ENCODE results near the gene ASIC3.

The ASIC3 gene

DNA sequence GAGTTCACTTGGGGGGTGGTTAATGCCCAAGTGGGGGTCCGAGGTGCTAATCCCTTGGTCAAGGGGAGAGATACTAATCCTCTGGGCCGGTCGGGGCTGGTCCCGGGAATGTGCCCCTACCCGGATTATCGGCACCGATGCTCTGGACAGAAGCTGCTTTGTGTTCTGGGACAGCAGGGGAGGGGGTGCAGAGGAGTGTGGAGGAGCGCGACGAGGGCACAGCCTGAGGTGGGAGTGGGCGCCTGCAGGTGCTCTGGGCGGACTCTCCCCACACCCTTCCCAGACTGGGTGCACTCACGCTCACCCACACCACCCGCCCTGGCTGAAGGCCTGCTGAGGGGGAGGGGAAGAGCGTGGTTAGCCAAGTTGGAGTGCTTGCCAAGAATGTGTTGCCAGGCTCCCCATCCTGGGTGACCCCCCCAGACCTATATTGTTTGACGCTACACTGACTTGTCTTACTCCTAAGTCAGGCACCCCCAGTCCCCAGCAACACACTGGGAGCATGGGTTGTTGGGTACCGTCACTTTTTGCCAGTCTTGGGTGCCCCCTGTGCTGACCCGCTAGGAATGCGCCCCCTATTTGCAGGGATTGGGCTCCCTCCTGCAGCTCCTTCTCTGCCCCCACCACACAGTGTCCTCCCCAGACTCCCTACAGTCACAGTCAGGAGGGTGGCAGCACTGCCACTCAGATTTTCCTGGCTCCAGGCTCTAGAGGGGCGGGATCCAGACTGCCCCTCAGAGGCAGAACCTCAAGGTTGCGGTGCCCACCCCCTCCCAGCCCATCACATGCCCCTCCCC is 12.3 kb downstream of the ASIC3 start:
- no peak for FAIRE-seq
- TF ChIP-seq POLR2A (IDR thresholded peaks at IDR 0.05; ENCODE audit: low read depth, low read length): peak; percentile 54
- DNase-seq (ENCODE audit: insufficient read length, low spot score): peak; percentile 73

DNA sequence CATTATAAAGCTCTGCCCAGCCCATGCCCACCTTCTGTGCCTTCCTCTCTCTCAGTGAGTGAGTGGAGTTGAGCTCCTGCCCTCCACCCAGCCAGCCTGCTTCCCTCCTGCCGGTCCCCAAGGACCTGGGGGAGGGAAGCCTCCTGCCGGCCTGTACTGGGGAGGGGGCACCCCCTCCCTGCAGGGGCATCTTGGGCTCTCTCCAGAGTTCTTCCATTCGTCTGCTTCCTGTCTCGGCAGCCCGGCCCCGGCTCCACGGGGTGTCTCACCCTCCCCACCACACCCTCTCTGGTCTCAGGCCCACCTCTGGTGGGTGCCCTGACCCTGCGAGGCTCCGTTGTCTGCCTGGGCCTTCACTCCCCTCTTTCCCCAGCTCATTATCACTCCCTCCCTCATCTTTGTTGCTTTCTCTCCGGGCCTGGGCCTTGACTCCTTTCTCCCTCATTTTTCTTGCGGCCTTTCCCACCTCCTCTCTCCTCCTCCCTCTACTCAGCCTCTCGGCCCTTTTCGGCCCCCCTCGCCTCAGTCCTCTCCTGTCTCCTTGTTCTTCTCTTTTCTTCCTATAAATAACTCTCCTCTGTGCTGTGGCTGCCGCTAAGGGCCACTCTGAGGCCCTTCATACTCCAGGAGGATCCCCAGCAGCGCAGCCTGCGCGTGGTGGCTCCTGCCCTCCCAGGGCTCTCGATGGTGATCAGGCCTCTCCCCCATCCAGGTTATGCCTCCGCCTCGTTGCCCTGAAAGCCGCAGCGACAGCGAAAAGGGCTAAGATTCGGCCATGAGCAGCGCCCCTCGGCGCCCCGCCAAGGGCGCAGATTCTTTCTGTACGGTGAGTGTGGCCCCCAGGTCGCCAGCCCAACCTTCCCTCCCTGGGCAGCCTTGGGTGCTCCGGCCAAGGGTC is 13.1 kb downstream of the ASIC3 start:
- DNase-seq (ENCODE audit: insufficient read length, low spot score): no peak
- no peak for FAIRE-seq
- peak; percentile 38 for TF ChIP-seq POLR2A (IDR thresholded peaks at IDR 0.05; ENCODE audit: low read depth, low read length)

- TF ChIP-seq POLR2A (IDR thresholded peaks at IDR 0.05; ENCODE audit: low read depth, low read length): no peak
- no peak for DNase-seq (ENCODE audit: insufficient read length, low spot score)
- no peak for FAIRE-seq
These were observed 13.7 kb downstream of the ASIC3 start for GRCh38 chr7:151062111-151062398.

GRCh38 chr7:151062399-151063211 is 14.3 kb downstream of the ASIC3 start:
- FAIRE-seq (no peak), DNase-seq (ENCODE audit: insufficient read length, low spot score) (peak; percentile 57)
- TF ChIP-seq POLR2A (IDR thresholded peaks at IDR 0.05; ENCODE audit: low read depth, low read length): no peak

- FAIRE-seq (no peak), DNase-seq (ENCODE audit: insufficient read length, low spot score) (no peak)
- no peak for TF ChIP-seq POLR2A (IDR thresholded peaks at IDR 0.05; ENCODE audit: low read depth, low read length)
These were observed 14.9 kb downstream of the ASIC3 start for GRCh38 chr7:151063212-151063561.

DNA sequence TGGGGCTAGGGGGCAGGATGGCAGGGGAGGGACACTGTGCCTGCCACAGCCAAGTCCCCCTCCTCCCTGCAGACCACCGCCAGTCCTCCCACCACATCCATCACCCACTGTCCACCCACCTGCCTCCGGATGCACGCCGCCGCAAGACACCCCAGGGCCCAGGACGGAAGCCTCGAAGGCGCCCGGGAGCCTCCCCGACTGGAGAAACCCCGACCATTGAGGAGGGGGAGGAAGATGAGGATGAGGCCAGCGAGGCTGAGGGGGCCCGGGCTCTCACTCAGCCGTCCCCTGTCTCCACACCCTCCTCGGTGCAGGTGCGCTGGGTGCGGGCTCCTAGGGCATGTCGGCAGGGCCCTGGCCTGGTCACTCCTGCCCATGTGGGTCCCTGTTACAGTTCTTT is 16.1 kb downstream of the ASIC3 start:
- FAIRE-seq (no peak), DNase-seq (ENCODE audit: insufficient read length, low spot score) (no peak)
- no peak for TF ChIP-seq POLR2A (IDR thresholded peaks at IDR 0.05; ENCODE audit: low read depth, low read length)

GRCh38 chr7:151064993-151065392 is 16.7 kb downstream of the ASIC3 start:
- no peak for TF ChIP-seq POLR2A (IDR thresholded peaks at IDR 0.05; ENCODE audit: low read depth, low read length)
- FAIRE-seq (no peak), DNase-seq (ENCODE audit: insufficient read length, low spot score) (no peak)

DNA sequence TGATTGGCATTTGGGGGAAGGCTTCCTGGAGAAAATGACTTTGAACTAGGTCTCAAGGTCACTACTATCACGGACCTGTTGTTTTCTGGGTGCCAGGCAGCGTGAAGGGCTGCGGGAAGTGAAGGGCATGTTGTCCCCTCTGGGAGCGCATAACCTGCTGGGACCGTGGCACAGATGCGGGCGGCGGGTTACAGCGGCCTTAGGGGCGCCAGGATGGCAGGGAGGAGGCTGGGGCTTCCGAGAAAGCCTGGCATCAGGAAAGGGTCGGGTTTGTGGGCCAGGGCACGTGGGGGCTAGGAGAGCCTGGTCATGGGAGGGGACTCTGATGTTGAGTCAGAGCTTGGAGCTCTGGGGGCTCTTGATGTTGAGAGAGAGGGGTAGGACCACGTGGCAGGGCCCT is 17.2 kb downstream of the ASIC3 start:
- FAIRE-seq (no peak), DNase-seq (ENCODE audit: insufficient read length, low spot score) (no peak)
- TF ChIP-seq POLR2A (IDR thresholded peaks at IDR 0.05; ENCODE audit: low read depth, low read length): no peak

DNA sequence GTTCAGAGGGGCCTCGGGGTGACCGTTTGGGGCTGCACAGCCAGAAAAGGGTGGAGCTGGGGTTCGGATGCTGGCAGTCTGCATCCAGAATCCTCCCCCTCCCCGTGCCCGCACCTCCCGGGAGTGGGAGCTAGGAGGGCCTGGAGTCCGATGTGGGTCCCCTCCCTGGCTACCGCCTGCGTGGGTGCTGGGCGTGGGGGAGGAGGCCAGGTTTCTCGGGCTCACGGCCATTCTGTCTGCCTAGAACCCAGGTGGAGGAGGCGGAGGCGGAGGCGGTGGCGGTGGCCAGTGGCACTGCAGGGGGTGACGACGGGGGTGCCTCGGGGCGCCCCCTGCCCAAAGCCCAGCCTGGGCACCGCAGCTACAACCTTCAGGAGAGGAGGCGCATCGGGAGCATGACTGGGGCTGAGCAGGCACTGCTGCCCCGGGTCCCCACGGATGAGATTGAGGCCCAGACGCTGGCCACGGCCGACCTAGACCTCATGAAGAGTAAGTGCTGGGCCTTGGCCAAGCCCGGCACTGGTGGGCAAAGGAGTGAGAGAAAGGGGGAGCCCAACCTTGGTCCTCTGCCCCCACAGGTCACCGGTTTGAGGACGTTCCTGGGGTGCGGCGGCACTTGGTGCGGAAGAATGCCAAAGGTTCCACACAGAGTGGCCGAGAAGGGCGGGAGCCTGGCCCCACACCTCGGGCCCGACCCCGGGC is 18.1 kb downstream of the ASIC3 start:
- no peak for TF ChIP-seq POLR2A (IDR thresholded peaks at IDR 0.05; ENCODE audit: low read depth, low read length)
- DNase-seq (ENCODE audit: insufficient read length, low spot score) (no peak), FAIRE-seq (no peak)

GRCh38 chr7:151068069-151068773 is 19.9 kb downstream of the ASIC3 start:
- no peak for TF ChIP-seq POLR2A (IDR thresholded peaks at IDR 0.05; ENCODE audit: low read depth, low read length)
- no peak for DNase-seq (ENCODE audit: insufficient read length, low spot score)
- FAIRE-seq: no peak

DNA sequence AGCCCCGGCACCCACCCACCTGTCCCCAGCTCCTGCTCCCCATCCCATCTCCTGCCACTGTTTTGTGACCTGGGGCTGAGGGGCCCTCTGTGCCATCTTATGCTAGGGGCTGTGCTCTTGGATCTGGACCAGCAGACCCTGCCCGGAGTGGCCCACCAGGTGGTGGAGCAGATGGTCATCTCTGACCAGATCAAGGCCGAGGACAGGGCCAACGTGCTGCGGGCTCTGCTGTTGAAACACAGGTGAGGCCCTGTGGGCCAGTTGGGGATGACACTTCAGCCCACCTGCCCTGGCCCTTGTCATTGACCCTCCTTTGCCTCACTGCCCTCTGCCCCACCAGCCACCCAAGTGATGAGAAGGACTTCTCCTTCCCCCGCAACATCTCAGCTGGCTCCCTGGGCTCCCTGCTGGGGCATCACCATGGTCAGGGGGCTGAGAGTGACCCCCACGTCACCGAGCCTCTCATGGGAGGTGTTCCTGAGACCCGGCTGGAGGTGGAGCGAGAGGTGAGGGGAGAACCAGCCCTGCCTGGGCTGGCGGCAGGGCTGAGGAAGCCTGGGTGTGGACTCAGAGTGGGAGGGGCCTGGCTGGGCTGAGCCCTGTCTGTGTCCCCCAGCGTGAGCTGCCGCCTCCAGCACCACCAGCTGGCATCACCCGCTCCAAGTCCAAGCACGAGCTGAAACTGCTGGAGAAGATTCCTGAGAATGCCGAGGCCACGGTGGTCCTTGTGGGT is 21.7 kb downstream of the ASIC3 start:
- TF ChIP-seq POLR2A (IDR thresholded peaks at IDR 0.05; ENCODE audit: low read depth, low read length): no peak
- no peak for DNase-seq (ENCODE audit: insufficient read length, low spot score)
- FAIRE-seq: no peak

DNA sequence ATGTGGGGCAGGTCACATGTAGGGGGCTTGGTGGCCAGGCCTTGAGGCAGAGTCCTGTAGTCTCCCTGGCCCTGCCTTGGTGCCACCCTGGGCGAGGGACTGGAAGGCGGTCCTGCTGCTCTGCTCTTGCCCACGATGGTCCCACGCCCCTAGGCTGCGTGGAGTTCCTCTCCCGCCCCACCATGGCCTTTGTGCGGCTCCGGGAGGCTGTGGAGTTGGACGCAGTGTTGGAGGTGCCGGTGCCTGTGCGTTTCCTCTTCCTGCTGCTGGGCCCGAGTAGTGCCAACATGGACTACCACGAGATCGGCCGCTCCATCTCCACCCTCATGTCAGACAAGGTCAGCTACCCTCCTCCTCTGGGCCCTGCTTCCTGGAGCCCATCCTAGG is 22.2 kb downstream of the ASIC3 start:
- FAIRE-seq: no peak
- no peak for TF ChIP-seq POLR2A (IDR thresholded peaks at IDR 0.05; ENCODE audit: low read depth, low read length)

More for the DNA sequence above, 22.2 kb downstream of the ASIC3 start:
- no peak for DNase-seq (ENCODE audit: insufficient read length, low spot score)

Data from H54 (cell line).